Measurements from ENCODE around the gene PTPA. TPM values are rescaled to one million over a fixed set of nuclear protein-coding genes. Genes with fewer than 3 reads are reported as not detected.
"Not testable (repeated sequence)": the region's sequence is repeated elsewhere in the genome, so short reads cannot be mapped to it uniquely, and the experiment has no call there.

The PTPA gene
- total and polyA plus RNA-seq, 2 donors (not counting 3 experiments of a cell fraction or from before 2014, with no cell fraction given), result 97.7 to 121 TPM

- Histone ChIP-seq H3K9me1 (replicated peaks; ENCODE audit: control insufficient read depth, extremely low read depth, insufficient read depth, low read length) (no peaks in the 10 kb centered on the region), H3K27me3 (ENCODE audit: control insufficient read depth in 2 of 2, insufficient read depth in 2 of 2, low read length in 2 of 2) (no peaks in the 10 kb centered on the region), H4K20me1 (replicated peaks; ENCODE audit: control insufficient read depth, extremely low read depth, insufficient read depth, low read length) (no peaks in the 10 kb centered on the region), H3K36me3 (ENCODE audit: control insufficient read depth in 2 of 2, extremely low read depth in 1 of 2, insufficient read depth in 2 of 2, low read length in 2 of 2) (peaks cover 2 to 26% of the 10 kb centered on the region in 2 experiments), H3K9me3 (replicated peaks; ENCODE audit: control insufficient read depth, insufficient read depth, low read length) (no peaks in the 10 kb centered on the region), H3K9ac (replicated peaks; ENCODE audit: extremely low read depth, insufficient read depth, low read length) (no peak overlapping the region), H3K27ac (ENCODE audit: insufficient read depth, low read depth, low read length) (no peak overlapping the region), H3K4me3 (replicated peaks in 1 of 3; ENCODE audit: insufficient read depth in 1 of 3, low read depth in 1 of 3, low read length in 3 of 3) (no peak overlapping the region), H2AFZ (ENCODE audit: low read depth, low read length) (no peak overlapping the region), H3K4me1 (ENCODE audit: control insufficient read depth, extremely low read depth, insufficient read depth, low read length) (peaks cover 10% of the 10 kb centered on the region), H3K79me2 (ENCODE audit: control insufficient read depth, insufficient read depth, low read length) (peaks cover 9% of the 10 kb centered on the region), H3K4me2 (ENCODE audit: insufficient read depth, low read length) (no peak overlapping the region)
- FAIRE-seq (no peak), DNase-seq (ENCODE audit: low read depth, low spot score) (no peak)
- POLR2A ChIA-PET, result no interaction called here
- TF ChIP-seq EZH2 (IDR thresholded peaks at IDR 0.05; ENCODE audit: borderline replicate concordance, low read depth, low read length, severe bottlenecking), result no peak
- CTCF ChIA-PET, result interaction anchor here (2.2 to 3.3 kb wide), 2 partner anchors 10 to 17 kb away, joined by 6 to 10 read pairs; no protein-coding TSS in a partner anchor
- intact Hi-C loops (cut with micrococcal nuclease) (no loop called here), dilution Hi-C loops (cut with MboI; ENCODE audit: extremely low pct_ligation_motif_present, low sequenced_read_pairs) (no loop called here)
- BruUV-seq (replicated peaks), result no TSS peak
Measured at GRCh38 chr9:129122133-129122532, 10.9 kb downstream of the PTPA start.

- intact Hi-C loops (cut with micrococcal nuclease); H3K4me2 ChIP-seq (ENCODE audit: insufficient read depth, low read length): not testable (repeated sequence)
Measured at GRCh38 chr9:129122976-129123375, 11.8 kb downstream of the PTPA start.

More at GRCh38 chr9:129122976-129123375, 11.8 kb downstream of the PTPA start:
- H3K9me3 ChIP-seq (replicated peaks; ENCODE audit: control insufficient read depth, insufficient read depth, low read length); dilution Hi-C loops (cut with MboI; ENCODE audit: extremely low pct_ligation_motif_present, low sequenced_read_pairs); H4K20me1 ChIP-seq (replicated peaks; ENCODE audit: control insufficient read depth, extremely low read depth, insufficient read depth, low read length); H3K27me3 ChIP-seq (ENCODE audit: control insufficient read depth in 2 of 2, insufficient read depth in 2 of 2, low read length in 2 of 2); POLR2A ChIA-PET; H3K27ac ChIP-seq (ENCODE audit: insufficient read depth, low read depth, low read length); FAIRE-seq; H3K79me2 ChIP-seq (ENCODE audit: control insufficient read depth, insufficient read depth, low read length); H2AFZ ChIP-seq (ENCODE audit: low read depth, low read length); DNase-seq (ENCODE audit: low read depth, low spot score); H3K9ac ChIP-seq (replicated peaks; ENCODE audit: extremely low read depth, insufficient read depth, low read length); H3K9me1 ChIP-seq (replicated peaks; ENCODE audit: control insufficient read depth, extremely low read depth, insufficient read depth, low read length); H3K4me3 ChIP-seq (replicated peaks in 1 of 3; ENCODE audit: insufficient read depth in 1 of 3, low read depth in 1 of 3, low read length in 3 of 3); BruUV-seq (replicated peaks): not testable (repeated sequence)
- CTCF ChIA-PET, result interaction anchor here (2.2 to 3.3 kb wide), 2 partner anchors 9 to 16 kb away, joined by 6 to 10 read pairs; no protein-coding TSS in a partner anchor
- peaks cover 16% of the 10 kb centered on the region for H3K4me1 ChIP-seq (ENCODE audit: control insufficient read depth, extremely low read depth, insufficient read depth, low read length)
- H3K36me3 ChIP-seq (ENCODE audit: control insufficient read depth in 2 of 2, extremely low read depth in 1 of 2, insufficient read depth in 2 of 2, low read length in 2 of 2), result peaks cover 2 to 26% of the 10 kb centered on the region in 2 experiments

All from endothelial cell of umbilical vein (primary cell).